Neural cell (in vitro differentiated cells): ENCODE results near the gene TRIM44. TPM values are rescaled to one million over a fixed set of nuclear protein-coding genes. Genes with fewer than 3 reads are reported as not detected.

Experiments used
- H2AFZ ChIP-seq: fragments of 200-600, 300-800 bp; sonication (generic), shearing (Covaris generic); 2 replicates; pipeline ENCODE4 v1.6.0; 2014; ENCODE audit warnings: low read depth, mild to moderate bottlenecking, antibody characterized with exemption, low read length, moderate library complexity
- H3F3A ChIP-seq: fragments of 200-600 bp; shearing (Covaris generic); 2 replicates; pipeline ENCODE4 v1.6.1; 2016; ENCODE audit warnings: mild to moderate bottlenecking, moderate library complexity, mixed read lengths, antibody characterized with exemption, low read length; ENCODE audit not compliant: insufficient read depth, poor library complexity, severe bottlenecking
- H3K27ac ChIP-seq: fragments of 200-600, 300-800 bp; sonication (generic), shearing (Covaris generic); 2 replicates; pipeline ENCODE4 v1.5.1; 2014; ENCODE audit warnings: mild to moderate bottlenecking, low read length, moderate library complexity
- H3K27me3 ChIP-seq: fragments of 300-800, 200-600 bp; sonication (generic), shearing (Covaris generic); 2 replicates; pipeline ENCODE4 v1.6.0; 2014; ENCODE audit warnings: mild to moderate bottlenecking, low read depth, low read length, moderate library complexity; ENCODE audit not compliant: insufficient read depth
- H3K36me3 ChIP-seq: fragments of 300-800, 200-600 bp; sonication (generic), shearing (Covaris generic); 2 replicates; pipeline ENCODE4 v1.5.1; 2014; ENCODE audit warnings: mild to moderate bottlenecking, antibody characterized with exemption, low read length, moderate library complexity; ENCODE audit not compliant: insufficient read depth
- H3K4me2 ChIP-seq: fragments of 300-800, 200-600 bp; sonication (generic), shearing (Covaris generic); 2 replicates; pipeline ENCODE4 v1.6.0; 2014; ENCODE audit warnings: mild to moderate bottlenecking, low read length
- H3K4me3 ChIP-seq: fragments of 300-800, 200-600 bp; sonication (generic), shearing (Covaris generic); 2 replicates; pipeline ENCODE4 v1.5.1; 2014; ENCODE audit warnings: mild to moderate bottlenecking, low read length, moderate library complexity
- H3K79me2 ChIP-seq: fragments of 200-600 bp; shearing (Covaris generic); replicated peaks from 2 replicates; pipeline ENCODE4 v1.6.0; 2014; ENCODE audit warnings: mild to moderate bottlenecking, low read length, moderate library complexity; ENCODE audit not compliant: insufficient read depth
- H3K9ac ChIP-seq: fragments of 300-800, 200-600 bp; sonication (generic), shearing (Covaris generic); 2 replicates; pipeline ENCODE4 v1.6.1; 2016; ENCODE audit warnings: mild to moderate bottlenecking, low read length, mixed read lengths
- H3K9me2 ChIP-seq: fragments of 200-600 bp; shearing (Covaris generic); 2 replicates; pipeline ENCODE4 v1.6.1; 2016; ENCODE audit warnings: mild to moderate bottlenecking, low read length, mixed read lengths; ENCODE audit not compliant: insufficient read depth
- H3K9me3 ChIP-seq: fragments of 200-600, 300-800 bp; sonication (generic), shearing (Covaris generic); 2 replicates; pipeline ENCODE4 v1.6.1; 2016; ENCODE audit warnings: mild to moderate bottlenecking, mixed run types, low read length, moderate library complexity, mixed read lengths
- H4K20me1 ChIP-seq: fragments of 200-600 bp; shearing (Covaris generic); 2 replicates; pipeline ENCODE4 v1.6.1; 2016; ENCODE audit warnings: mild to moderate bottlenecking, mixed run types; ENCODE audit not compliant: insufficient read depth
- EP300 ChIP-seq: fragments of 450-650 bp; conservative IDR thresholded peaks from 2 replicates; pipeline ENCODE4 v1.6.1; 2014; ENCODE audit warnings: antibody characterized with exemption, mild to moderate bottlenecking, moderate library complexity; ENCODE audit not compliant: poor library complexity, severe bottlenecking
- EZH2 ChIP-seq: fragments of 200-600, 300-800 bp; shearing (Covaris generic), sonication (generic); IDR thresholded peaks from 2 replicates; pipeline ENCODE4 v1.6.1; 2014; ENCODE audit warnings: antibody characterized with exemption, low read length, borderline replicate concordance, mild to moderate bottlenecking; ENCODE audit not compliant: insufficient read depth, poor library complexity, severe bottlenecking
- MXI1 ChIP-seq: fragments of 450-650 bp; conservative IDR thresholded peaks from 2 replicates; pipeline ENCODE4 v1.6.1; 2014; ENCODE audit warnings: antibody characterized with exemption, mild to moderate bottlenecking; ENCODE audit not compliant: poor library complexity, severe bottlenecking
- POLR2AphosphoS5 ChIP-seq: IDR thresholded peaks from 2 replicates; pipeline ENCODE4 v1.6.1; 2012
- RAD21 ChIP-seq: fragments of 450-650 bp; conservative IDR thresholded peaks from 2 replicates; pipeline ENCODE4 v1.6.1; 2014; ENCODE audit warnings: antibody characterized with exemption, mild to moderate bottlenecking, moderate library complexity
- REST ChIP-seq: IDR thresholded peaks from 2 replicates; pipeline ENCODE4 v1.6.1; 2012; ENCODE audit warnings: borderline replicate concordance
- SMC3 ChIP-seq: fragments of 450-650 bp; conservative IDR thresholded peaks from 2 replicates; pipeline ENCODE4 v1.6.1; 2014; ENCODE audit warnings: antibody characterized with exemption, mild to moderate bottlenecking, moderate library complexity; ENCODE audit not compliant: poor library complexity
- TAF1 ChIP-seq: IDR thresholded peaks from 2 replicates; pipeline ENCODE4 v1.6.1; 2012; ENCODE audit warnings: low read depth
- polyA plus RNA-seq: library from polyadenylated mRNA; depleted of rRNA; stranded (reverse); fragments of >200 nt; gene quantifications from 2 replicates; pipeline ENCODE4 v1.2.3, GENCODE V29; 2014
- TF ChIP-seq, protein P1 (sequence below): fragments of 450-650 bp; IDR thresholded peaks from 2 replicates; pipeline ENCODE4 v1.5.1; 2014; ENCODE audit warnings: antibody characterized with exemption, mild to moderate bottlenecking, moderate library complexity; ENCODE audit not compliant: poor library complexity, severe bottlenecking

Gene TRIM44
- polyA plus RNA-seq, 1 donor from 2014 or later: 14.9 TPM

- no peak overlapping the region for H2AFZ ChIP-seq
- no peak overlapping the region for H3K27ac ChIP-seq
- TF ChIP-seq, protein P1, sequence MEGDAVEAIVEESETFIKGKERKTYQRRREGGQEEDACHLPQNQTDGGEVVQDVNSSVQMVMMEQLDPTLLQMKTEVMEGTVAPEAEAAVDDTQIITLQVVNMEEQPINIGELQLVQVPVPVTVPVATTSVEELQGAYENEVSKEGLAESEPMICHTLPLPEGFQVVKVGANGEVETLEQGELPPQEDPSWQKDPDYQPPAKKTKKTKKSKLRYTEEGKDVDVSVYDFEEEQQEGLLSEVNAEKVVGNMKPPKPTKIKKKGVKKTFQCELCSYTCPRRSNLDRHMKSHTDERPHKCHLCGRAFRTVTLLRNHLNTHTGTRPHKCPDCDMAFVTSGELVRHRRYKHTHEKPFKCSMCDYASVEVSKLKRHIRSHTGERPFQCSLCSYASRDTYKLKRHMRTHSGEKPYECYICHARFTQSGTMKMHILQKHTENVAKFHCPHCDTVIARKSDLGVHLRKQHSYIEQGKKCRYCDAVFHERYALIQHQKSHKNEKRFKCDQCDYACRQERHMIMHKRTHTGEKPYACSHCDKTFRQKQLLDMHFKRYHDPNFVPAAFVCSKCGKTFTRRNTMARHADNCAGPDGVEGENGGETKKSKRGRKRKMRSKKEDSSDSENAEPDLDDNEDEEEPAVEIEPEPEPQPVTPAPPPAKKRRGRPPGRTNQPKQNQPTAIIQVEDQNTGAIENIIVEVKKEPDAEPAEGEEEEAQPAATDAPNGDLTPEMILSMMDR: no peak
- TF ChIP-seq MXI1 (no peak), POLR2AphosphoS5 (no peak), REST (no peak), EZH2 (no peak), TAF1 (no peak), RAD21 (no peak), SMC3 (no peak), EP300 (no peak)
- H3K27me3 ChIP-seq: no peaks in the 10 kb centered on the region
- no peaks in the 10 kb centered on the region for H3K9me2 ChIP-seq
- no peak overlapping the region for H3K4me3 ChIP-seq
- H3K9ac ChIP-seq: no peak overlapping the region
- H4K20me1 ChIP-seq: no peaks in the 10 kb centered on the region
- H3K9me3 ChIP-seq: no peaks in the 10 kb centered on the region
- H3K79me2 ChIP-seq: no peaks in the 10 kb centered on the region
- H3K36me3 ChIP-seq: no peaks in the 10 kb centered on the region
- H3K4me2 ChIP-seq: no peak overlapping the region
- no peaks in the 10 kb centered on the region for H3F3A ChIP-seq
Observed at GRCh38 chr11:35709376-35709775, 46.8 kb downstream of the TRIM44 start.

DNA sequence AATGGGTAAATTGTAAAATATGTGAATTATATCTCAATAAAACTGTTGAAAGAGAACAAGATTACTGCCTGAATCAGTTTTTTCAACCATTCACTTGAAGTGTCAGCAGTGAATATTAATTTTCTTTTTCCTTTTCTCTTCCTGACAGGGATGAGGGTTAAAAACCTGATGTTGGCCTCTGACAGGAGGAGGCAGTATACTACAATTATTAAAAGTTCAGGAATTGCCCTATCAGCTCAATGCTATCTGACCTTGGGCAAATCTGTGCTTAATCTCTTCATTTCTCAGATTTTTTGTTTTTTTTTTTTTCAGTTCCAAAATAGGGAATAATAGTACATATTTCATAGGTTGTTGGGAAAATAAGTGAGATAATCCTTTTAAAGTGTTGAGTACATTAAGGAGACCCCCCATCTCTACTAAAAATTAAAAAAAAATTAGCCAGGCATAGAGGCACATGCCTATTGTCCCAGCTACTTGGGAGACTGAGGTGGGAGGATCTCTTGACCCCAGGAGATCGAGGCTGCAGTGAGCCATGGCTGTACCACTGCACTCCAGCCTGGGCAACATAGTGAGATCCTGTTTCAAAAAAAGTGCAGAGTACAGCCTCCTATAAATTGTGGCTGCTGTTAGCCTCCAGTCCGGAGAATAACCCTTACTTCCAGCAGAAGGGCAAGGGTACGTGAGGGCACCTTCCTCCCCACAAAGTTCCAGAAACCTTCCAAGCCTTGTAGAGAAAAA lies 48.8 kb downstream of the TRIM44 start:
- TF ChIP-seq RAD21 (no peak), REST (no peak), SMC3 (no peak), TAF1 (no peak), MXI1 (no peak), EP300 (no peak), POLR2AphosphoS5 (no peak), EZH2 (no peak)
- TF ChIP-seq, protein P1: no peak
- no peaks in the 10 kb centered on the region for H3K79me2 ChIP-seq
- no peaks in the 10 kb centered on the region for H3K9me2 ChIP-seq
- H3K4me3 ChIP-seq: no peak overlapping the region
- no peaks in the 10 kb centered on the region for H3F3A ChIP-seq
- no peaks in the 10 kb centered on the region for H4K20me1 ChIP-seq
- H3K27ac ChIP-seq: no peak overlapping the region
- no peaks in the 10 kb centered on the region for H3K9me3 ChIP-seq
- H3K36me3 ChIP-seq: no peaks in the 10 kb centered on the region
- no peaks in the 10 kb centered on the region for H3K27me3 ChIP-seq
- H3K4me2 ChIP-seq: no peak overlapping the region
- no peak overlapping the region for H3K9ac ChIP-seq
- H2AFZ ChIP-seq: no peak overlapping the region
